T-helper 2 cell treated with Interferon-gamma antibody and Interleukin-4, amounts not matched to agents 5 μg/mL and 100 μg/mL, for 36 hours (primary cell): ENCODE measurements around the gene MRPL12.
"Not testable (repeated sequence)": the region's sequence is repeated elsewhere in the genome, so short reads cannot be mapped to it uniquely, and the experiment has no call there.

Experiments used
- DNase-seq: peaks from one replicate; pipeline ENCODE4 v3.0.0; 2021; ENCODE audit warnings: low spot score
- H3K27ac Mint-ChIP-seq: one replicate; pipeline ENCODE4 v1.8.0; 2021; ENCODE audit warnings: mild to moderate bottlenecking, mixed read lengths
- H3K27me3 Mint-ChIP-seq: one replicate; pipeline ENCODE4 v1.8.0; 2021; ENCODE audit warnings: low read depth, mixed read lengths
- H3K36me3 Mint-ChIP-seq: one replicate; pipeline ENCODE4 v1.8.0; 2021; ENCODE audit warnings: low read depth, mixed read lengths
- H3K4me1 Mint-ChIP-seq: one replicate; pipeline ENCODE4 v1.8.0; 2021; ENCODE audit warnings: low read depth, mixed read lengths
- H3K4me3 Mint-ChIP-seq: one replicate; pipeline ENCODE4 v1.8.0; 2022; ENCODE audit warnings: mild to moderate bottlenecking, moderate library complexity, mixed read lengths
- H3K9me3 Mint-ChIP-seq: one replicate; pipeline ENCODE4 v1.8.0; 2021; ENCODE audit warnings: mixed read lengths

Gene MRPL12

DNA sequence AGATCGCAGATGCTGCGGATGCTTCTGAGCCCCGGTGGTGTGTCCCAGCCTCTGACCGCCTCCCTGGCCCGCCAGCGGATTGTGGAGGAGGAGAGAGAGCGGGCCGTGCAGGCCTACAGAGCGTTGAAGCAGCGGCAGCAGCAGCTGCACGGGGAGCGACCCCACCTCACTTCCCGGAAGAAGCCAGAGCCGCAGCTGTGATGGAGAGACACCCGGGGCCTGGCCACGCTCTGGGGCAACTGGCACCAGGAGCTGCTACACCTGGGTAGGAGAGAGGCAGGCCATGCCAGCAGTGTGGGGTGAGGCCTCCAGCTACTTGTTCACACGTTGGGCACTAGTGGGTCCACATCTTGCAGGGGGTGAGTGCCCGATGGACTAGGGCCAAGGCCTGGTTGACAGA, 30.7 kb upstream of the MRPL12 start:
- no peak overlapping the region for H3K4me3 Mint-ChIP-seq
- no peaks in the 10 kb centered on the region for H3K9me3 Mint-ChIP-seq
- no peaks in the 10 kb centered on the region for H3K27me3 Mint-ChIP-seq
- peaks cover 13% of the 10 kb centered on the region for H3K4me1 Mint-ChIP-seq
- no peak for DNase-seq
- no peak overlapping the region for H3K27ac Mint-ChIP-seq
- peaks cover 48% of the 10 kb centered on the region for H3K36me3 Mint-ChIP-seq

- H3K9me3 Mint-ChIP-seq: no peaks in the 10 kb centered on the region
- DNase-seq: no peak
- peaks cover 43% of the 10 kb centered on the region for H3K36me3 Mint-ChIP-seq
- peaks cover 10% of the 10 kb centered on the region for H3K4me1 Mint-ChIP-seq
- no peaks in the 10 kb centered on the region for H3K27me3 Mint-ChIP-seq
- no peak overlapping the region for H3K4me3 Mint-ChIP-seq
- H3K27ac Mint-ChIP-seq: no peak overlapping the region
Measured at GRCh38 chr17:81672954-81673353, 30.2 kb upstream of the MRPL12 start.

- Mint-ChIP-seq H3K27me3 (no peaks in the 10 kb centered on the region), H3K36me3 (peaks cover 38% of the 10 kb centered on the region), H3K4me1 (peaks cover 4% of the 10 kb centered on the region), H3K9me3 (no peaks in the 10 kb centered on the region), H3K4me3 (no peak overlapping the region), H3K27ac (no peak overlapping the region)
- no peak for DNase-seq
Measured at GRCh38 chr17:81673561-81674258, 29.5 kb upstream of the MRPL12 start.

GRCh38 chr17:81675515-81676221, 27.5 kb upstream of the MRPL12 start:
- DNase-seq, H3K4me1 Mint-ChIP-seq, H3K9me3 Mint-ChIP-seq, H3K27me3 Mint-ChIP-seq, H3K4me3 Mint-ChIP-seq: not testable (repeated sequence)
- Mint-ChIP-seq H3K27ac (peak overlapping the region; percentile 8), H3K36me3 (peaks cover 28% of the 10 kb centered on the region)

GRCh38 chr17:81676906-81677305, 26.3 kb upstream of the MRPL12 start:
- Mint-ChIP-seq H3K27me3 (no peaks in the 10 kb centered on the region), H3K4me1 (peaks cover 4% of the 10 kb centered on the region), H3K4me3 (no peak overlapping the region), H3K36me3 (peaks cover 24% of the 10 kb centered on the region), H3K27ac (no peak overlapping the region), H3K9me3 (no peaks in the 10 kb centered on the region)
- no peak for DNase-seq

- no peak overlapping the region for H3K4me3 Mint-ChIP-seq
- H3K4me1 Mint-ChIP-seq: peaks cover 18% of the 10 kb centered on the region
- peaks cover 15% of the 10 kb centered on the region for H3K36me3 Mint-ChIP-seq
- H3K27me3 Mint-ChIP-seq: peaks cover 2% of the 10 kb centered on the region
- no peak for DNase-seq
- H3K9me3 Mint-ChIP-seq: no peaks in the 10 kb centered on the region
- no peak overlapping the region for H3K27ac Mint-ChIP-seq
Measured at GRCh38 chr17:81680150-81680549, 23.0 kb upstream of the MRPL12 start.

DNA sequence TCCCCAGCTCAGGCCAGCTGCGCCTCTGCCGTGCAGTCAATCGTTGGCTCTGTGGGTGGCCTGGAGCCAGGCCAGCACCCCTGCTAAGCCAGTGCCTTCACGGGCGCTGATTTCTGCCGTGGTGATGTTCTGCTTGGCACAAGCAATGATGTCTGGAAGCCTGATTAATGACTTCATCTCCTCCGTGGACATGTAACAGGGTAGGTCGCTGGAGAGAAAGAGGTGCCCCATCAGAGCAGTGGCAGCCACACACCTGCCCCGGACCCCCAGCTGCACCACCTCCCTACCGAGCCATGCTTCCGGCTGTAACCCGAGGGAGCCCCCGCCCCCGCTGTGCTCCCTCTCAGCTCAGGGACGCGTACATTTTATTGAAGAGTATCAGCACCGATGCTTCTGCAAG, 21.5 kb upstream of the MRPL12 start:
- Mint-ChIP-seq H3K36me3 (peaks cover 19% of the 10 kb centered on the region), H3K4me3 (peak overlapping the region; percentile 12), H3K9me3 (no peaks in the 10 kb centered on the region), H3K4me1 (peaks cover 17% of the 10 kb centered on the region), H3K27me3 (peaks cover 2% of the 10 kb centered on the region), H3K27ac (no peak overlapping the region)
- DNase-seq: no peak

DNA sequence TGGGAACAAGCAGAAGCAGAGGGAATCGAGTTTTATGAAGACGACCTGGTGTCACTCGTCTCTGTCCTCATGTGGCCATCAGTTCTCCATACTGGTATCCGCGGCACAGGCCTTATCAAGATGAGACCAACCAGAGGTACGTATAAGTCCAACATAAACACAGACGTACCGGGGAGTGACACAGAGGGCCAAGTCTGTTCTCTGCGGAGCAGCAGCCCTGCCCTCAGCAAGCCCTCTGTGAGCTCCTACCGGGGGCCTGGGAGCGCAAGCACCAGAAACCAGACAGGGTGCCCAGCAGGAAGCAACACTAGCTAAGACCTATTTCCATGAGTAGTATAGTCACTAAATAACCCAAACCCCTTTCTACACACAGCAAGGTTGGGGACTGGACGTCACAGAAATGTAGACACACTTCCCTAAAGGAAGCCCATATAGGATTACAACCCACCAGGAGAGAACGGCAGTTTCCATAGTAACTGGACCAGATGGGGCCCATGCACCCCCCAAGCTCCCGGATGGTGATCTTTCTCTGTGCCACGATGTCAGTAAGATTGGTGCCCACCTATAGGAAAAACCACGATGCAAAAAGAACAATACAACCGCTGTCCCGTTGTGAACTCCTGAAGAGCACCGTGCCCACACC, 20.5 kb upstream of the MRPL12 start:
- H3K36me3 Mint-ChIP-seq: peaks cover 28% of the 10 kb centered on the region
- peak overlapping the region; percentile 26 for H3K27ac Mint-ChIP-seq
- peaks cover 17% of the 10 kb centered on the region for H3K4me1 Mint-ChIP-seq
- no peak for DNase-seq
- H3K9me3 Mint-ChIP-seq: no peaks in the 10 kb centered on the region
- peak overlapping the region; percentile 92 for H3K4me3 Mint-ChIP-seq
- peaks cover 2% of the 10 kb centered on the region for H3K27me3 Mint-ChIP-seq

DNA sequence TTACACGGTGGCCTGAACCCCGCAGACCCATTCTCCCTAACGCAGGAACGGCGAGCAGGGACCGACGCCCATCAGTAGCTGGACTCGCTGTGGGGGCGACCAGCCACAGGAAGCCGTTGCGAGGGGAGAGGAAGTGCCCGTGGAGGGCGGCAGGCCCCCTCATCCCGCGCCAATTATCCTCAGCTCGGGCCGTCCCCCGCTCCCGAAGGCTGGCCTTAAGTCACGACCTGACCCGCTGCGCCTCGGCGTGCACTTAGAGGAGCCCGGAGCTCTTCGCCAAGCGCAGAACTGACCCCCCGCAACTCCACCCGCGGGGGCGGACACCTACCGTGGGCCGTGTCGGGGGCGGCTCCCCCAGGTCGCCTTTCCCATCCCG, 20.0 kb upstream of the MRPL12 start:
- Mint-ChIP-seq H3K4me1 (peaks cover 17% of the 10 kb centered on the region), H3K27ac (peak overlapping the region; percentile 26), H3K36me3 (peaks cover 29% of the 10 kb centered on the region)

GRCh38 chr17:81683584-81684441, 19.4 kb upstream of the MRPL12 start, which contains the start of the genes ARL16 and HGS:
Gene ARL16 (minus strand): TSS chr17:81683797. CDS start chr17:81683753, 44 bp downstream.
Gene HGS (plus strand): TSS chr17:81684011. CDS start chr17:81684067, 56 bp downstream.
- Mint-ChIP-seq H3K4me3 (peak within 1 kb of the TSS; percentile 92), H3K27me3 (peaks cover 2% of the 10 kb centered on the region), H3K9me3 (no peaks in the 10 kb centered on the region), H3K27ac (peak within 1 kb of the TSS; percentile 92), H3K4me1 (peaks cover 17% of the 10 kb centered on the region), H3K36me3 (peaks cover 31% of the 10 kb centered on the region)
- peak; percentile 98 for DNase-seq

More for the DNA sequence above, 20.0 kb upstream of the MRPL12 start:
- Mint-ChIP-seq H3K9me3 (no peaks in the 10 kb centered on the region), H3K4me3 (peak overlapping the region; percentile 92), H3K27me3 (peaks cover 2% of the 10 kb centered on the region)
- DNase-seq: no peak

GRCh38 chr17:81684442-81684911, 18.7 kb upstream of the MRPL12 start:
- peaks cover 17% of the 10 kb centered on the region for H3K4me1 Mint-ChIP-seq
- peak overlapping the region; percentile 70 for H3K27ac Mint-ChIP-seq
- peaks cover 2% of the 10 kb centered on the region for H3K27me3 Mint-ChIP-seq
- DNase-seq: no peak
- peaks cover 38% of the 10 kb centered on the region for H3K36me3 Mint-ChIP-seq
- no peaks in the 10 kb centered on the region for H3K9me3 Mint-ChIP-seq
- H3K4me3 Mint-ChIP-seq: peak overlapping the region; percentile 90

DNA sequence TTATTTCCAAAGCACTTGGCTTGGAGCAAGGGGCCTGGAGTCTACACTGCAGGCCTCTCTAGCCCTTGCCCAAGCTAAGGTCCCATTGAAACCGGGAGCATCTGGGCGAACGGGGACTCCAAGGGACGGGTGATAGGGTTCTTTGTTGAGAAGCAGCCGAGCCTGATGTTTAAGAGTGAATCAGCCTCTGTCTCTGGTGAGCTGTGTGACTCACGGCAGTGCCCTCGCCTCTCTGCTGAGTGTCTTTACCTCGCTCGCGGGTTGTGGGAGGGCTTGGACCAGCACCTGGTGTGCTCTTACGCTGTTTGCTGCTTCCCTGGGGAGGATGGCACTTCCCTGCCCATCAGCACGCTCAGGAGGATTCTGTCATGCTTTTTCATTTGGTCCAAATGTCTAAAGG, 18.1 kb upstream of the MRPL12 start:
- Mint-ChIP-seq H3K4me3 (peak overlapping the region; percentile 90), H3K27ac (peak overlapping the region; percentile 70), H3K36me3 (peaks cover 44% of the 10 kb centered on the region), H3K4me1 (peaks cover 17% of the 10 kb centered on the region), H3K27me3 (peaks cover 2% of the 10 kb centered on the region), H3K9me3 (no peaks in the 10 kb centered on the region)
- no peak for DNase-seq

DNA sequence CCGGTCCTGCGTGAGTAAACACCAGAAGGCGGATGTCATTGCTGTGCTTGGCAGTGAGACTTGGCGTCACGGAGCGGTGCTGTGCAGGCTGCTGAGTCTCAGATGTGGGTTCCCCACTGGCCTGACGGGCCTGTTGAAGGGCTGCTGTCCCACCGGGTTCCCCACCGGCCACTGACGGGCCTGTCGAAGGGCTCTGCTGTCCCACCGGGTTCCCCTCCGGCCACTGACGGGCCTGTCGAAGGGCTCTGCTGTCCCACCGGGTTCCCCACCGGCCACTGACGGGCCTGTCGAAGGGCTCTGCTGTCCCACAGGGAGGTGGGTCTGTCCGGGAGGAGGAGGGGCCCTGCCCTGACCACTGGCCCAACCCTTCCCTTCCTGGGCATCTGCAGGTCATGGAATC, 16.6 kb upstream of the MRPL12 start:
- Mint-ChIP-seq H3K36me3 (peaks cover 49% of the 10 kb centered on the region), H3K9me3 (no peaks in the 10 kb centered on the region), H3K4me3 (no peak overlapping the region), H3K27me3 (peaks cover 2% of the 10 kb centered on the region), H3K4me1 (peaks cover 17% of the 10 kb centered on the region), H3K27ac (no peak overlapping the region)
- no peak for DNase-seq
